Liver (tissue), 9 donors: ENCODE measurements around the gene CELF2. TPM values are rescaled to one million over a fixed set of nuclear protein-coding genes. Genes with fewer than 3 reads are reported as not detected.

Source experiments
- DNase-seq: peaks from one replicate; pipeline ENCODE4 v3.0.0-alpha.2; 2017; ENCODE audit warnings: low spot score
- H3K27ac ChIP-seq, 2 donors: one replicate each; pipeline ENCODE4 v1.7.0; 2013; ENCODE audit warnings: inconsistent platforms in 2 of 2, low read length in 2 of 2, control low read depth in 1 of 2, low read depth in 1 of 2, mild to moderate bottlenecking in 1 of 2
- H3K27me3 ChIP-seq, 4 donors: one replicate each; pipeline versions ENCODE4 v1.6.1 to v1.7.0; 2013; ENCODE audit warnings: low read length in 3 of 4, inconsistent platforms in 1 of 4, mild to moderate bottlenecking in 1 of 4, moderate library complexity in 1 of 4; ENCODE audit not compliant: control insufficient read depth in 4 of 4, insufficient read depth in 4 of 4
- H3K36me3 ChIP-seq, 4 donors: one replicate each; pipeline versions ENCODE4 v1.6.1 to v1.7.0; 2013; ENCODE audit warnings: low read length in 3 of 4, mild to moderate bottlenecking in 3 of 4, low read depth in 1 of 4, moderate library complexity in 1 of 4; ENCODE audit not compliant: control insufficient read depth in 4 of 4, insufficient read depth in 3 of 4
- H3K4me1 ChIP-seq, 4 donors: one replicate each; pipeline versions ENCODE4 v1.6.1 to v1.7.0; 2013; ENCODE audit warnings: low read length in 3 of 4, mild to moderate bottlenecking in 3 of 4, moderate library complexity in 1 of 4; ENCODE audit not compliant: control insufficient read depth in 4 of 4, insufficient read depth in 4 of 4
- H3K4me3 ChIP-seq, 3 donors: one replicate each; pipeline versions ENCODE4 v1.6.1 to v1.7.0; 2013; ENCODE audit warnings: low read length in 3 of 3, control low read depth in 1 of 3, low read depth in 1 of 3, mild to moderate bottlenecking in 1 of 3
- H3K9ac ChIP-seq, 2 donors: one replicate each; pipeline ENCODE4 v1.7.0; 2013; ENCODE audit warnings: low read length in 2 of 2, mild to moderate bottlenecking in 2 of 2, moderate library complexity in 2 of 2, control low read depth in 1 of 2, low read depth in 1 of 2
- H3K9me3 ChIP-seq, 4 donors: one replicate each; pipeline versions ENCODE4 v1.6.1 to v1.7.0; 2013; ENCODE audit warnings: low read length in 3 of 4; ENCODE audit not compliant: control insufficient read depth in 4 of 4
- CTCF ChIP-seq: fragments of 150-350 bp; IDR thresholded peaks from 2 replicates; pipeline ENCODE4 v1.5.1; 2017; ENCODE audit warnings: improper control_type of control experiment, low read depth, low read length; ENCODE audit not compliant: missing input control
- EGR1 ChIP-seq, 2 donors: IDR thresholded peaks; 2 replicates each; pipeline ENCODE4 v1.6.1; 2016 to 2018; ENCODE audit warnings: antibody characterized with exemption in 2 of 2, low read depth in 2 of 2
- FOXA1 ChIP-seq: IDR thresholded peaks from 2 replicates; pipeline ENCODE4 v1.6.1; 2016; ENCODE audit warnings: antibody characterized with exemption
- FOXA2 ChIP-seq: IDR thresholded peaks from 2 replicates; pipeline ENCODE4 v1.6.1; 2016; ENCODE audit warnings: antibody characterized with exemption
- GABPA ChIP-seq, 2 donors: IDR thresholded peaks in 1 of 2; conservative IDR thresholded peaks in 1 of 2; 2 replicates each; pipeline ENCODE4 v1.6.1; 2016; ENCODE audit warnings: antibody characterized with exemption in 2 of 2, mild to moderate bottlenecking in 1 of 2, moderate library complexity in 1 of 2
- HNF4A ChIP-seq, 2 donors: conservative IDR thresholded peaks; 2 replicates each; pipeline ENCODE4 v1.6.1; 2016; ENCODE audit warnings: antibody characterized with exemption in 2 of 2, mild to moderate bottlenecking in 2 of 2
- HNF4G ChIP-seq: IDR thresholded peaks from 2 replicates; pipeline ENCODE4 v1.6.1; 2016; ENCODE audit warnings: antibody characterized with exemption
- MAX ChIP-seq: IDR thresholded peaks from 2 replicates; pipeline ENCODE4 v1.6.1; 2016; ENCODE audit warnings: antibody characterized with exemption
- NR2F2 ChIP-seq: IDR thresholded peaks from 2 replicates; pipeline ENCODE4 v1.6.1; 2016; ENCODE audit warnings: antibody characterized with exemption
- RAD21 ChIP-seq, 2 donors: IDR thresholded peaks; 2 replicates each; pipeline ENCODE4 v1.6.1; 2016; ENCODE audit warnings: antibody characterized with exemption in 2 of 2, mild to moderate bottlenecking in 2 of 2
- REST ChIP-seq: IDR thresholded peaks from 2 replicates; pipeline ENCODE4 v1.6.1; 2016; ENCODE audit warnings: antibody characterized with exemption, mild to moderate bottlenecking
- WGBS: extraction: QIAGEN DNeasy Blood & Tissue Kit; methylation state at CpG from one replicate; pipeline ENCODE4 v1.1.7; 2013; 5-methylcytosine and 5-hydroxymethylcytosine counted together
- polyA plus RNA-seq, 2 donors: library from polyadenylated mRNA; stranded (reverse) in 1 of 2; unstranded in 1 of 2; fragments of 200-250 nt in 1 of 2; fragments of >200 nt in 1 of 2; fragmentation: Nextera tagmentation in 1 of 2; extraction: Ambion mirVana in 1 of 2; gene quantifications; one replicate each; pipeline versions ENCODE4 v1.2.1 to v1.2.3, GENCODE V29; 2013 to 2015
- total RNA-seq, 2 donors: library from RNA; depleted of rRNA; stranded (reverse); fragments of >200 nt; gene quantifications; one replicate each; pipeline ENCODE4 v1.2.3, GENCODE V29; 2014
- donor health status: healthy.
- donor health status: healthy.
- donor health status: healthy.
- donor health status: healthy.
- donor health status: healthy.

Gene CELF2
- total and polyA plus RNA-seq, 4 donors: 1.4 to 8.5 (median 5.6) TPM

- H3K4me3 ChIP-seq: no peak overlapping the region
- no peaks in the 10 kb centered on the region for H3K36me3 ChIP-seq
- peaks cover 0 to 3% (median 0%) of the 10 kb centered on the region in 4 donors for H3K9me3 ChIP-seq
- peaks cover 0 to 11% (median 8%) of the 10 kb centered on the region in 4 donors for H3K4me1 ChIP-seq
- peaks cover 3 to 20% (median 9%) of the 10 kb centered on the region in 4 donors for H3K27me3 ChIP-seq
- 65% methylated on average over 6 of the region's 6 CpGs for WGBS
- no peak for DNase-seq
- no peak overlapping the region for H3K9ac ChIP-seq
- no peak overlapping the region for H3K27ac ChIP-seq
- TF ChIP-seq FOXA2: no peak
- no peak for TF ChIP-seq HNF4G
- TF ChIP-seq MAX: no peak
- TF ChIP-seq EGR1 (IDR thresholded peaks at IDR 0.05; ENCODE audit: low read depth in 2 of 2): no peak
- TF ChIP-seq HNF4A (conservative IDR thresholded peaks at IDR 0.05): no peak
- TF ChIP-seq NR2F2: no peak
Measured at GRCh38 chr10:11020548-11020942, 2.9 kb downstream of the CELF2 start.

GRCh38 chr10:11022213-11022612, 4.5 kb downstream of the CELF2 start:
- Histone ChIP-seq H3K4me3 (no peak overlapping the region), H3K36me3 (no peaks in the 10 kb centered on the region), H3K4me1 (peaks cover 0 to 11% (median 8%) of the 10 kb centered on the region in 4 donors), H3K27me3 (peaks cover 2 to 20% (median 6%) of the 10 kb centered on the region in 4 donors), H3K9ac (no peak overlapping the region), H3K9me3 (peaks cover 0 to 3% (median 0%) of the 10 kb centered on the region in 4 donors), H3K27ac (no peak overlapping the region)
- TF ChIP-seq REST: no peak
- TF ChIP-seq FOXA1: no peak
- no peak for TF ChIP-seq MAX
- TF ChIP-seq RAD21 (IDR thresholded peaks at IDR 0.05): no peak
- TF ChIP-seq GABPA (IDR thresholded peaks at IDR 0.05 in 1 of 2, conservative IDR thresholded peaks at IDR 0.05 in 1 of 2): no peak
- TF ChIP-seq CTCF: no peak
- 57% methylated on average over 2 of the region's 2 CpGs for WGBS
- DNase-seq: no peak
